NCI-H345 treated with DMSO at 0.1 percent for 48 hours (cell line): ENCODE measurements around the gene YBX1.
"Not testable (repeated sequence)": the region's sequence is repeated elsewhere in the genome, so short reads cannot be mapped to it uniquely, and the experiment has no call there.

ENCODE experiments used
- DNase-seq: peaks from one replicate; lab custom pipeline; 2025; ENCODE audit not compliant: unreplicated experiment; lab: John Stamatoyannopoulos, UW

The YBX1 gene

DNA sequence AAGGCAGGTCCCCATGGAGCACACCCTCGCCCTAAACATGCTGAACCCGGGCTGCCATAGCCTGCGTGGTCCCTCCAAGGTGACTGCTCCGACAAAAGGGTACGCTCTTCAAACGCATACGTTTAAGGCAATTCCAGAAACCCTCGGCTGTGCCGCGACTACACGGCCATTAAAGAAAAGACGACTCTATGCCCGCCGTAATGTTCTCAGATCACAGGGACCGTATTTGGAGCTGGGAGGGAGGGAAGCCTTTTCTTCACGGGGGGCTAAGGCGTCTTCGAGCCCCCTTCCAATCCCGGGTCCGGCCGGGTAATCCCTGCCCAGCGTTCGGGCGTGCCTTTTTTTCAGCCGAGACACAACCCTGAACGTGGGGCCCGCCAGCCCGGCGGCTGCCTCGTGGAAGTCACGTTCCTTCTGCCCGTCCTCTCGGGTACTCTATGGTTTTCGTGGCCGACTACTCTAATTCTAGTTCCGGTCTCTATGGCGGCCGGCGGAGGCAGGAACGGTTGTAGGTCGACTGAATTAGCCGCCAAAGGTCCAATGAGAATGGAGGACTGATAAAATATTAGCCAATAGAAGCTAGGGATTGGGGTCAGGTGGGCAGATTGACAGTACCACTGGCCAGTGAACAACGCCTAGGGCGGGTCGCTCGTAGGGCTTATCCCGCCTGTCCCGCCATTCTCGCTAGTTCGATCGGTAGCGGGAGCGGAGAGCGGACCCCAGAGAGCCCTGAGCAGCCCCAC, at the start of gene YBX1:
Gene YBX1 (plus strand): TSS at position 678 of the 743 bp plus-strand sequence. CDS start 148 bp downstream, outside the sequence.
- DNase-seq = peak; percentile 99

DNA sequence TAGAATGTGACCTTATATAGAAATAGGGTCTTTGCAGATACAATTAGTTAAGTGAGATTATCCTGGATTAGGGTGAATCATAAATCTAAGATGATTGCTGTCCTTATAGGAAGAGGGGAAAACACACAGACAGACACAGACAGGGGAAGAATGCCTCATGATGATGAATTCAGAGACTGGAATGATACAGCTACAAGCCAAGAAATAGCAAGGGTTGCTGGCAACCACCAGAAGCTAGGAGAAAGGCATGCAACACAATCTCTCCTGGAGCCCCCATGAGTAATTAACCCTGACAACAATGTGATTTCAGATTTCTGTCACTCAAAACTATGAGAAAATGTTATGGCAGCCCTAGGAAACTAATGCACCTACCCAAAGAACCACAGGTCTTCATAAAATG, 43.1 kb upstream of the YBX1 start:
- DNase-seq = no peak

DNA sequence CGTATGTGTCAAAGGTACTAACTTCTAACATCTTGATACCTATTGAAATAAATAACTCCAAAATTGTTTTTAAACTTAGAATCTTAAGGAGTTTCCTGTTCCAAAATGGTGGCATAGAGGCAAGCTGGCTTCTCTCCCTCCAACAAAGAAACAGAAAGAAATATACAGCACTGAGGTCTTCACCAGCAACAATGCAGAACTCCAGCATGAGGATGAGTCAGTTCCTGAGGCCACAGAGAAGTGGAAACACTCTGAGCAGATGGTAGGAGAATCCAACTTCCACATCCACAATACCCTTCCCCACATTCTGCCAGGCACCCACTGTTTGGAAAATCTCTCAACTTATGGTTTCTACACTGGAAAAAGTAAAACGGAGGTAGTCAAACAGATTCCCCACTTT, 36.2 kb upstream of the YBX1 start:
- no peak for DNase-seq

DNA sequence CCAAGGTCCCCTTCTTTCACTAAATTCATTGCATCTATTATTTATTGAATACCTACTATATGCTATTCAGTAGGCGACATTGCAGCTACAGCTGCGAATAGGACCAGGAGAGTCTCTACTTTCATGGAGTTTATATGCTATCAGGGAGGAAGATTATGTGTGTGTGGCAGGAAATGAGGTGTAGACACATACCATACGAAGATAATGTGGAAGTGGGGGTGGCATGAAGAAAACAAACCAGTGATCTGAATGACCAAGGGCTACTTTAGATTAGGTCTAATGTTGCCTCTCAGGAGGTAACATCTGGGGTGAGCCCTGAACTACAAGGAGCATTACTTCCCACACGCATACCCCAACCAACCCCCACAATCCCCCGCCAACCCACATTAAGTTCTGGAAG, 25.0 kb upstream of the YBX1 start:
- DNase-seq = no peak

GRCh38 chr1:42657981-42658876, 24.0 kb upstream of the YBX1 start, which contains the start of gene PPIH:
Gene PPIH, plus strand, starts transcription at chr1:42658423. Its CDS starts 24 bp downstream, at chr1:42658447.
- DNase-seq = peak; percentile 90

GRCh38 chr1:42658877-42659337, 23.3 kb upstream of the YBX1 start:
- no peak for DNase-seq

- no peak for DNase-seq
Measured at GRCh38 chr1:42660907-42661500, 21.2 kb upstream of the YBX1 start.

GRCh38 chr1:42669936-42670335, 12.3 kb upstream of the YBX1 start:
- DNase-seq = no peak

GRCh38 chr1:42670425-42670824, 11.8 kb upstream of the YBX1 start:
- no peak for DNase-seq

- DNase-seq = no peak
Measured at GRCh38 chr1:42674214-42674613, 8.0 kb upstream of the YBX1 start.

DNA sequence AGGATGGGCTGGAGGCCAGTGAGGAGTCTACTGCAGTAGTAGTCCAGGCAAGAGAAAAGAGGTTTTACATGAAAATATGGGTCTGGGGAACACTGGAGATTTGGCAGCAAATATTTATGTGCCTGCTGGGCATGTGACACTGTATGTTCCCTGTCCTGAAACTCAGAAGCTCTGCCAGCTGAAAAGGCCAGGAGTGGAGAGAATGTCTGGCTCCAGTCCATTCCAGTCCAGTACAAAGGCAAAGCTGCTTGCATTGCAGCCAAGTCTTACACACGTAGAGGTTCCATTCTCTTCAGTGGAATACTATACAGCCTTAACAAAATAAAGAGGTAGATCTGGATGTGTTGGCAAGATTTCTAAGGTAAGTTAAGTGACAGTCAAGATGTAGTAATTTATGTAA, 7.5 kb upstream of the YBX1 start:
- no peak for DNase-seq

DNA sequence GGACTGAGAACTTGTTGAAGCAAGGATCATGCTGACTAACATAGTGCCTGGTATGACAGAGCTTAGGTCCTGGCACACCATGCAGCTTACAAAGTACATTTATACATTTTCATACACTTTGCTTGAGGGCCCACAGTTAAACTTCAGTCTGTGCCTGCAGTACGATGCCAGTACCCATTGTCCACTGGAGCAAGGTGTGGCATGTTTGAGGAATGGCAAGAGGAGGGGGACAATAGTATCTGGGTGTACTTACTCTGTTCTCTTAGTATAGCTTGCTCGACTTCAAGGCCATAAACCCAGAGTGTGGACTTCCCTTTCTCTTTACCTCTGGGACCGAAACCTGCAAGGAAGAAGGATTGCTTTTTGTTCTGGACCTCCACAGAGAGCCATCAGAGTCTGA, 6.8 kb upstream of the YBX1 start:
- no peak for DNase-seq

DNA sequence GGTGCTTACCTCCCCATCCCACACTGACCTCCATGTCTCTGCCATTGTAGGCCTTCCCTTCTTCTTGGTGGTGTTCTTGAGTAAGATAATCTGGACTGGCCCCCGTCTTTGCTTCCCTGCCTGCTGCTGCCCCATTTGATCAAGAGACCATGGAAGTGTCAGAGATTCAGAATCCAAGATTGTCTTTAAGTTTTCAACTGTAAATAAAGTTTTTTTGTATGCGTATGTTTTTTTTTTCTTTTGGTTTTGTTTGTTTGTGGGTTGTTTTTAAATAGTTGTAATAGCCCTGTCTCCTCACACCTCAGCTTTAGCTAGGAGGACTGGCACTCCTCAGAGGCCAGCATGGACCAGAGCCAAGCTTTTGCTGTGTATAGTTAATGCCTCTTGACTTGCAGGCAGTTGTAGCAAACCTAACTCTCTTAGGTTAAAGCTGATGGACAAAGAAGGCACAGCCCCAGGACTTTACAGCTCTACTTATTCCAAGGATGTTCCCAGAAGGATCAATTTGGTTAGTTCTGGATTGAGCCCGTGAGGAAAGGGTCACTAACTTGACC, 5.6 kb upstream of the YBX1 start:
- DNase-seq = no peak

DNA sequence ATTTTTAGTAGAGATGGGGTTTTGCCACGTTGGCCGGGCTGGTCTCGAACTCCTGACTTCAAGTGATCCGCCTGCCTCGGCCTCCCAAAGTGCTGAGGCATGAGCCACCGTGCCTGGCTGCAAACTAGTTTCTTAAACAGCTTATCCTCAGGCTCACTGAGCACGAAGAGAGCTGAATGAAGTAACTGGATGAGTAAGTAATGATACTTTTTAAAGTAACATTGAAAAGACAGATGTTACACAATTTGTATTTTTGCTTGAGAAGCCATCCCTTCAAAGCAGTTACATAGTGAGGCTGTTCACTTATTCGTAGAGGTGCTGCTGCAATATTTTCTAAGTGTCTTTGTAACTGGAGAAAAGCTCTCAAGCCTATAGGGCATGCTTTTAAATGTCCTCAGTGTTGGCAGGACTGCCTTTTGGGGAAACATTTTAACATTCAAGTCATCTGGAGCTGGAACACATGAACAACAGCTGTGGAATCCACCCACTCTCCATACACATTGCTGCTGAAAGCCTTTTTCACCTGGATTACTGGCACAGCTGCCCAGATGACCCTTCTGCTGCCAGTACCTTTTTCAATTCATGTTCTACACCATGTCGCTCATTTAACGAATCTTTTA, 2.7 kb upstream of the YBX1 start:
- DNase-seq = no peak

GRCh38 chr1:42680055-42680454, 2.2 kb upstream of the YBX1 start:
- DNase-seq = no peak

GRCh38 chr1:42680921-42681683, 1.1 kb upstream of the YBX1 start:
- peak; percentile 38 for DNase-seq

- DNase-seq = not testable (repeated sequence)
Measured at GRCh38 chr1:42682484-42682738, 193 bp downstream of the YBX1 start.

DNA sequence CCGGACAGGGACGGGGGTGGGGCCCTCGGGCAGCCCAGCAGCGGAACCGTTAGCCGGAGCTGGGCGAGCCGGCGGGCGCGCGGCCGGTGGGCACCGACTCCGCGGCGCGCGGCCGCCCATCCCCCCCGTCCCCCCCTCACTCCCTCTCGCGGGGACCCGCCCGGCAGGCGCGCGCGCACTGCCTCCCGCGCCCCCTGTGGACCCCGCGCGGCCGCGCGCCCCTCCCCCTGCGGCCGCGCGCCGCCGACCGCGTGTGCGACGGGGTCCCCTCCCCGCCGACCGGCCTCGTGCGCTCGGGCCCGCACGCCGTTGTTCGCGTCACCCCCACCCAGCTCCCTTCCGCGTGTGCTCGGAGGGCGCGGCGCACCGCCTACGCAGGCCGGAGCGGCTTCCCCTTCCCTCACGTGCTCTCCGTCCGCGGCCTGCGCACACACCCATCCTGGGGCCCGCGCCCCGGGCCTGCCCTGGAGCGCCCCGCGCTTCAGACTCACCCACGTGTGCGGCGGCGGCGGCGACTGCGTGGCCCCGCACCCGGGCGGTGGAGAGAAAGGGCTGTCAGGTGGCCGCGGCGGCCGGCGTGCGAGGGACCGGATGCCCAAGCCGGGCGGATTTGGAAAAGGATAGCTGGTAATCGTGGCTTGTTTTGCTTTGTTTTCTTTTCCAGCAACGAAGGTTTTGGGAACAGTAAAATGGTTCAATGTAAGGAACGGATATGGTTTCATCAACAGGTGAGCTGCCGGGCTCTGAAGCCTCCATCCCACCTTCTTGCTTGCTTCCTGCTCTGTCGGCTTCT, 717 bp downstream of the YBX1 start:
- DNase-seq = no peak

- DNase-seq = no peak
Measured at GRCh38 chr1:42684139-42684538, 1.9 kb downstream of the YBX1 start.

GRCh38 chr1:42686418-42686817, 4.2 kb downstream of the YBX1 start:
- no peak for DNase-seq
